ENCODE measurements around the gene MYRIP. TPM values are rescaled to one million over a fixed set of nuclear protein-coding genes. Genes with fewer than 3 reads are reported as not detected.

The MYRIP gene
- total RNA-seq, 1 experiment from 2014 or later: not detected

DNA sequence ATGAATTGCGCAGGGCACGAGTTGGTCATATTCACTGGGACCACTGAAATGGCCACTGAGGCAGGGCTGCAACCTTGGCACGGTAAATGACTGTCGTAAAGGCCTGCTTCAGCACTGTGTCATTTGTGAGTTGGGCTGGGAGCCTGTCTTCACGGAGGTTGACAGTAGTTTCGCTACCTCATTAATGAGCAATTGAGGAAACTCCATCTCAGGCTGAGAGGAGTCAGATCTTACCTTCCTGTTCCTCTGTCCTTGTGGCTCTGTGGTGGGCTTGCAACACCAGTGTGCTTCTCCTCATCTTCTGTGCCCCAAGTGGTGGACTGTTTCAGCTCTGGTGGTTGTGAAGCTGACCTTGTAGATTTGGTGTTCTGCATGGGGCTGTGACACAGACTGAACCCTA lies 420.0 kb downstream of the MYRIP start:
- POLR2A ChIA-PET (ENCODE audit: unreplicated experiment): no interaction called here
- ATAC-seq: no peak
- no peaks in the 10 kb centered on the region for H3F3A ChIP-seq (ENCODE audit: low read length, unreplicated experiment)
- no peak overlapping the region for H3K9ac ChIP-seq (ENCODE audit: low read length)
- no peaks in the 10 kb centered on the region for H3K4me1 ChIP-seq (ENCODE audit: insufficient read depth, low read length)
- no peaks in the 10 kb centered on the region for H3K9me3 ChIP-seq (ENCODE audit: low read length)
- no peak overlapping the region for H3K4me2 ChIP-seq (ENCODE audit: low read length)
- intact Hi-C loops (cut with micrococcal nuclease): no loop called here
- no TSS peak for BruUV-seq (replicated peaks)
- no peak for TF ChIP-seq EZH2phosphoT487 (IDR thresholded peaks at IDR 0.05; ENCODE audit: borderline replicate concordance, low read length)
- TF ChIP-seq, protein P1, sequence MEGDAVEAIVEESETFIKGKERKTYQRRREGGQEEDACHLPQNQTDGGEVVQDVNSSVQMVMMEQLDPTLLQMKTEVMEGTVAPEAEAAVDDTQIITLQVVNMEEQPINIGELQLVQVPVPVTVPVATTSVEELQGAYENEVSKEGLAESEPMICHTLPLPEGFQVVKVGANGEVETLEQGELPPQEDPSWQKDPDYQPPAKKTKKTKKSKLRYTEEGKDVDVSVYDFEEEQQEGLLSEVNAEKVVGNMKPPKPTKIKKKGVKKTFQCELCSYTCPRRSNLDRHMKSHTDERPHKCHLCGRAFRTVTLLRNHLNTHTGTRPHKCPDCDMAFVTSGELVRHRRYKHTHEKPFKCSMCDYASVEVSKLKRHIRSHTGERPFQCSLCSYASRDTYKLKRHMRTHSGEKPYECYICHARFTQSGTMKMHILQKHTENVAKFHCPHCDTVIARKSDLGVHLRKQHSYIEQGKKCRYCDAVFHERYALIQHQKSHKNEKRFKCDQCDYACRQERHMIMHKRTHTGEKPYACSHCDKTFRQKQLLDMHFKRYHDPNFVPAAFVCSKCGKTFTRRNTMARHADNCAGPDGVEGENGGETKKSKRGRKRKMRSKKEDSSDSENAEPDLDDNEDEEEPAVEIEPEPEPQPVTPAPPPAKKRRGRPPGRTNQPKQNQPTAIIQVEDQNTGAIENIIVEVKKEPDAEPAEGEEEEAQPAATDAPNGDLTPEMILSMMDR (conservative IDR thresholded peaks at IDR 0.05; ENCODE audit: low read depth, low read length): no peak
- no peak for TF ChIP-seq EZH2 (IDR thresholded peaks at IDR 0.05; ENCODE audit: low read length, unreplicated experiment)
- H4K20me1 ChIP-seq (ENCODE audit: low read length): no peaks in the 10 kb centered on the region
- H3K79me2 ChIP-seq (ENCODE audit: low read length): no peaks in the 10 kb centered on the region
- peaks cover 78% of the 10 kb centered on the region for H3K27me3 ChIP-seq (ENCODE audit: low read length)
- H3K4me3 ChIP-seq (ENCODE audit: low read length): no peak overlapping the region
- CTCF ChIA-PET: no interaction called here
- DNase-seq: no peak
- H3K36me3 ChIP-seq (ENCODE audit: low read depth, low read length): no peaks in the 10 kb centered on the region
- no peak overlapping the region for H2AFZ ChIP-seq (ENCODE audit: low read length)
- no peak overlapping the region for H3K27ac ChIP-seq (ENCODE audit: low read length)
- H3K9me2 ChIP-seq (replicated peaks; ENCODE audit: low read length): no peaks in the 10 kb centered on the region

DNA sequence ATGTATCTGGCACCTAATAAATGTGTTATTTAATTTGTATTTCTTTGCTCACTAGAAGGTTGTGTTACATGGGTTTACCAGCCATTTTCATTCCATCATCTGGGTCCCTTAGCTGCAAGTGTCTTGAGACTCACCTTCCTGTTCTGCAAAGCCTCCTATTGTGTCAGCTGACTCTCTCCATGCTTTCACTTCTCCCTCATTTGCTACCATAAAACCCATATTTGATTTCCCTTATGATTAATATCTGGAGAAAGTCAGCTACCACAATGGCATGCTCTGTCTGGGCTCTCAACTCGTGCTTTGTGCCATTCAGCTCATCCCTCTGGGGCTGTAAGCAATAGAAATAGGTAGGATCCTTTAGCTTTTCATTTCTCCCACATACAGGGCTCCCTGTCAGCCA lies 420.6 kb downstream of the MYRIP start:
- BruUV-seq (replicated peaks): no TSS peak
- H2AFZ ChIP-seq (ENCODE audit: low read length): no peak overlapping the region
- no peak for ATAC-seq
- no peaks in the 10 kb centered on the region for H3K4me1 ChIP-seq (ENCODE audit: insufficient read depth, low read length)
- no peak overlapping the region for H3K4me3 ChIP-seq (ENCODE audit: low read length)
- H3K79me2 ChIP-seq (ENCODE audit: low read length): no peaks in the 10 kb centered on the region
- no peaks in the 10 kb centered on the region for H3K9me2 ChIP-seq (replicated peaks; ENCODE audit: low read length)
- CTCF ChIA-PET: interaction anchor here (0.6 kb wide), 1 partner anchor 38 kb away, joined by 3 read pairs; no protein-coding TSS in a partner anchor
- TF ChIP-seq, protein P1 (conservative IDR thresholded peaks at IDR 0.05; ENCODE audit: low read depth, low read length): no peak
- TF ChIP-seq EZH2 (IDR thresholded peaks at IDR 0.05; ENCODE audit: low read length, unreplicated experiment): no peak
- TF ChIP-seq EZH2phosphoT487 (IDR thresholded peaks at IDR 0.05; ENCODE audit: borderline replicate concordance, low read length): no peak
- no peak overlapping the region for H3K27ac ChIP-seq (ENCODE audit: low read length)
- no peaks in the 10 kb centered on the region for H4K20me1 ChIP-seq (ENCODE audit: low read length)
- no peaks in the 10 kb centered on the region for H3K9me3 ChIP-seq (ENCODE audit: low read length)
- POLR2A ChIA-PET (ENCODE audit: unreplicated experiment): no interaction called here
- H3K36me3 ChIP-seq (ENCODE audit: low read depth, low read length): no peaks in the 10 kb centered on the region
- H3K9ac ChIP-seq (ENCODE audit: low read length): no peak overlapping the region
- intact Hi-C loops (cut with micrococcal nuclease): no loop called here
- H3K27me3 ChIP-seq (ENCODE audit: low read length): peaks cover 73% of the 10 kb centered on the region
- no peak for DNase-seq
- H3K4me2 ChIP-seq (ENCODE audit: low read length): no peak overlapping the region
- H3F3A ChIP-seq (ENCODE audit: low read length, unreplicated experiment): no peaks in the 10 kb centered on the region

GRCh38 chr3:40230382-40230781 lies 421.0 kb downstream of the MYRIP start:
- POLR2A ChIA-PET (ENCODE audit: unreplicated experiment): no interaction called here
- H3K36me3 ChIP-seq (ENCODE audit: low read depth, low read length): no peaks in the 10 kb centered on the region
- no peaks in the 10 kb centered on the region for H3K9me2 ChIP-seq (replicated peaks; ENCODE audit: low read length)
- intact Hi-C loops (cut with micrococcal nuclease): no loop called here
- ATAC-seq (no peak), DNase-seq (no peak)
- H3K4me2 ChIP-seq (ENCODE audit: low read length): no peak overlapping the region
- no peak overlapping the region for H2AFZ ChIP-seq (ENCODE audit: low read length)
- H3K9ac ChIP-seq (ENCODE audit: low read length): no peak overlapping the region
- no peaks in the 10 kb centered on the region for H3K79me2 ChIP-seq (ENCODE audit: low read length)
- no peaks in the 10 kb centered on the region for H3K9me3 ChIP-seq (ENCODE audit: low read length)
- no peak overlapping the region for H3K4me3 ChIP-seq (ENCODE audit: low read length)
- no peaks in the 10 kb centered on the region for H4K20me1 ChIP-seq (ENCODE audit: low read length)
- no peaks in the 10 kb centered on the region for H3F3A ChIP-seq (ENCODE audit: low read length, unreplicated experiment)
- H3K27ac ChIP-seq (ENCODE audit: low read length): no peak overlapping the region
- H3K4me1 ChIP-seq (ENCODE audit: insufficient read depth, low read length): no peaks in the 10 kb centered on the region
- CTCF ChIA-PET: interaction anchor here (0.6 kb wide), 1 partner anchor 39 kb away, joined by 3 read pairs; no protein-coding TSS in a partner anchor
- no TSS peak for BruUV-seq (replicated peaks)
- peaks cover 71% of the 10 kb centered on the region for H3K27me3 ChIP-seq (ENCODE audit: low read length)
- TF ChIP-seq, protein P1 (conservative IDR thresholded peaks at IDR 0.05; ENCODE audit: low read depth, low read length): no peak
- no peak for TF ChIP-seq EZH2 (IDR thresholded peaks at IDR 0.05; ENCODE audit: low read length, unreplicated experiment)
- TF ChIP-seq EZH2phosphoT487 (IDR thresholded peaks at IDR 0.05; ENCODE audit: borderline replicate concordance, low read length): no peak
